Nephron (organoid): ENCODE measurements around the gene XRCC6.
"Not testable (repeated sequence)": the region's sequence is repeated elsewhere in the genome, so short reads cannot be mapped to it uniquely, and the experiment has no call there.

Source experiments
- H3K27ac Mint-ChIP-seq, 3 experiments: 2 replicates each; pipeline ENCODE4 v1.8.0; 2020; ENCODE audit warnings: mixed read lengths in 3 of 3, mild to moderate bottlenecking in 2 of 3, moderate library complexity in 1 of 3
- H3K27me3 Mint-ChIP-seq: 2 replicates; pipeline ENCODE4 v1.8.0; 2021; ENCODE audit warnings: low read depth, mild to moderate bottlenecking, moderate library complexity, mixed read lengths
- H3K36me3 Mint-ChIP-seq: 2 replicates; pipeline ENCODE4 v1.8.0; 2020; ENCODE audit warnings: low read depth, mixed read lengths
- H3K4me1 Mint-ChIP-seq: 2 replicates; pipeline ENCODE4 v1.8.0; 2020; ENCODE audit warnings: mixed read lengths
- H3K4me3 Mint-ChIP-seq, 3 experiments: 2 replicates each; pipeline ENCODE4 v1.8.0; 2020; ENCODE audit warnings: mild to moderate bottlenecking in 3 of 3, mixed read lengths in 3 of 3, moderate library complexity in 2 of 3
- H3K9me3 Mint-ChIP-seq: 2 replicates; pipeline ENCODE4 v1.8.0; 2020; ENCODE audit warnings: mixed read lengths
- CTCF ChIP-seq, 3 experiments: fragments of 200-600 bp; sonication (generic); IDR thresholded peaks; one replicate each; pipeline ENCODE4 v1.5.0; 2021; ENCODE audit warnings: antibody characterized with exemption in 3 of 3; ENCODE audit not compliant: unreplicated experiment in 3 of 3

Gene XRCC6

DNA sequence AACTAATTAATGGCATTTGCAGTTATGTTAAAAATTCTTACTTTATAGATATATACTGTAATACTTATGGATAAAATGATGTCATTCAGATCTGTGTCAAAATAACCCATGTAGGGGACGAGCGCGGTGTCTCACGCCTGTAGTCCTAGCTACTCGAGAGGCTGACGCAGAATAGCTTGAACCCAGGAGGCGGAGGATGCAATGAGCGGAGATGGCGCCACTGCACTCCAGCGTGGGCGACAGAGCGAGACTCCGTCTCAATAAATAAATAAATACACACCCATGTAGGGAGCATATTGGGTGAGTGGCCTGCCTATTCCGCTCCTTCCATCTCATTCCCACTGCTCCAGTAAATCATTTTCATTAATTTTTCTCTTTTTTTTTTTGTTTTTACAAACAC is 60.5 kb downstream of the XRCC6 start:
- Mint-ChIP-seq H3K9me3 (no peaks in the 10 kb centered on the region), H3K4me1 (peaks cover 4% of the 10 kb centered on the region), H3K36me3 (peaks cover 30% of the 10 kb centered on the region), H3K27me3 (no peaks in the 10 kb centered on the region), H3K27ac (peak overlapping the region in 1 of 3 experiments; percentile 46), H3K4me3 (peak overlapping the region; percentile 98 to 100 (median 100))
- TF ChIP-seq CTCF (IDR thresholded peaks at IDR 0.05; ENCODE audit: unreplicated experiment in 3 of 3): no peak

DNA sequence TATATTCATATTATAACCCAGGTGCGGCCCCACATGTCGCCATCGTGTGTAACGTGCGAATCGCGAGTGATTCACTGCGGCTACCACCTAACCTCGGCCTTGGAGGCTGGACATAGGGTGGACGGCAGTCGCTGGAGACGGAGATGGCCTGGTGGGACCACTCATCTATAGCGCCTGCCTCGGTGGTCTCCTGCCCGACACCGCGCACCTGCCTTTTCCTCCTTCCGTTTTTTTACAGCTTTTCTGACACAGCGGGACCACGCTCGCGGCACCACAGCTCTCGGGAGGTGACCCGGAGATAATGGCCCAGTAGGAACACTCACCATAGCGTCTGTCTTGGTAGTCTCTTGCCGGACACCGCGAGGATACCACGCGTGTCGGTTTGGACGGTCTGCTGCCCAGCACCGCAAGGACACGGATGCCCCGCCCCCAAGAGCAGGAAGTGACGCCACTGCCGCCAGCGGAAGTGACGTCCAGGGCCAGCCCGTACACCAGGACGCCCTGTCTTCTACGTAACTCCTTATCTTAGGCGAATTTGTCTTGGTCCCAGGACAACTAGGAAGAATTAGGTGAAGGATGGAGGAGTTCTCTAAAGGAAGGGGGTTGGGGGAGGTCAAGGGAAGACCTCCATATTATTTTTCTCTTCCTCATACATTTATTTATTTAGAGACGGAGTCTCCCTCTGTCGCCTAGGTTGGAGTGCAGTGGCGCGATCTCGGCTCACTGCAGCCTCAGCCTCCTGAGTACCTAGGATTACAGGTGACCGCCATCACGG is 61.1 kb downstream of the XRCC6 start:
- no peak for TF ChIP-seq CTCF (IDR thresholded peaks at IDR 0.05; ENCODE audit: unreplicated experiment in 3 of 3)
- Mint-ChIP-seq H3K4me1 (peaks cover 5% of the 10 kb centered on the region), H3K27me3 (no peaks in the 10 kb centered on the region), H3K36me3 (peaks cover 30% of the 10 kb centered on the region), H3K9me3 (no peaks in the 10 kb centered on the region), H3K27ac (peak overlapping the region; percentile 80 to 98 (median 96)), H3K4me3 (peak overlapping the region; percentile 98 to 100 (median 100))

DNA sequence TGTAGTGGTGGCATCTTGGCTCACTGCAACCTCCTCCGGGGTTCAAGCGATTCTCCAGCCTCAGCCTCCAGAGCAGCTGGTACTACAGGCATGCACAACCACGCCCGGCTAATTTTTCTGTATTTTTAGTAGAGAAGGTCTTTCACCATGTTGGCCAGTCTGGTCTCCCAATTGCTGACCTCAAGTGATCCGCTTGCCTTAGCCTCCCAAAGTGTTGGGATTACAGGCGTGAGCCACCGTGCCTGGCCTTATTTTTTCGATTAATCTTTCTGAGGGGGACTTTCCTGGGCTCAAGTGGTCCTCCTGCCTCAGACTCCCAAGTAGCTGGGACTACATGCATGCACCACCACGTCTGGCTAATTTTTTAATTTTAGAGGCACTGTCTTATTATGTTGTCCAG is 62.0 kb downstream of the XRCC6 start:
- peak overlapping the region; percentile 98 to 100 (median 100) for H3K4me3 Mint-ChIP-seq
- H3K36me3 Mint-ChIP-seq: peaks cover 25% of the 10 kb centered on the region
- TF ChIP-seq CTCF (IDR thresholded peaks at IDR 0.05; ENCODE audit: unreplicated experiment in 3 of 3): no peak
- no peaks in the 10 kb centered on the region for H3K27me3 Mint-ChIP-seq
- peak overlapping the region in 1 of 3 experiments; percentile 96 for H3K27ac Mint-ChIP-seq
- peaks cover 13% of the 10 kb centered on the region for H3K4me1 Mint-ChIP-seq
- no peaks in the 10 kb centered on the region for H3K9me3 Mint-ChIP-seq

GRCh38 chr22:41683616-41684015 is 62.5 kb downstream of the XRCC6 start:
- Mint-ChIP-seq H3K27ac (peak overlapping the region in 1 of 3 experiments; percentile 96), H3K36me3 (peaks cover 20% of the 10 kb centered on the region), H3K4me1 (peaks cover 16% of the 10 kb centered on the region), H3K4me3 (peak overlapping the region; percentile 98 to 100 (median 100)), H3K27me3 (no peaks in the 10 kb centered on the region), H3K9me3 (no peaks in the 10 kb centered on the region)
- TF ChIP-seq CTCF (IDR thresholded peaks at IDR 0.05; ENCODE audit: unreplicated experiment in 3 of 3): no peak

DNA sequence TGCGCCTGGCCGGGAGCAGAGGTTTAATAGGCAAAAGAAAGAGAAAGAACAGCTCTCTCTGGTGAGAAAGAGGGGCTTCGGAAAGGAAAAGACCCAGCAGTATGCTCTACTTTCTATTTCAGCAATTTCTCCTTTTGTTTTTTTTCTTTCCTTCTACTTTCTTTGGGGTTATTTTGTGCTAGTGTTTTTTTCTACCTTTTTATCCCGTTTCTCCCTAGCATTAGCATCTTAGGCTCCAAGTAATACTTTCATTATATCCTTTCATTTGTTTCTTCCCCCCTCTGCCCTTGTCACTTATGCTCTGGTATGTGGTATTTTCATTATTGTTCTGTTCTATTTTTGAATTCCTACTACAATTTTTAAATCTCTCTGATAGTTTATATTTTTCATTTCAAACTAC is 63.1 kb downstream of the XRCC6 start:
- Mint-ChIP-seq H3K27me3 (no peaks in the 10 kb centered on the region), H3K27ac (no peak overlapping the region), H3K36me3 (peaks cover 18% of the 10 kb centered on the region), H3K4me1 (peaks cover 20% of the 10 kb centered on the region), H3K9me3 (no peaks in the 10 kb centered on the region), H3K4me3 (peak overlapping the region; percentile 63 to 68 (median 67))
- TF ChIP-seq CTCF (IDR thresholded peaks at IDR 0.05; ENCODE audit: unreplicated experiment in 3 of 3): no peak

DNA sequence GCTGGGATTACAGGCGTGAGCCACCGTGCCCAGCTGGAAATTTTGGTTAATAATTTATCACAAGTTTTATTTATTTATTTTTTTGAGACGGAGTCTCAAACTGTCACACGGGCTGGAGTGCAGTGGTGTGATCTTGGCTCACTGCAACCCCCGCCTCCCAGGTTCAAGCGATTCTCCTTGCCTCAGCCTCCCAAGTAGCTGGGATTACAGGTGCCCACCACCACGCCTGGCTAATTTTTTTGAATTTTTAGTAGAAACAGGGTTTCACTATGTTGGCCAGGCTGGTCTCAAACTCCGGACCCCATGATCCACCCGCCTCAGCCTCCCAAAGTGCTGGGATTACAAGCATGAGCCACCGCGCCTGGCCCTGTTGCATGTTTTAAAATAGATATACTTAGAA is 65.8 kb downstream of the XRCC6 start:
- H3K27me3 Mint-ChIP-seq, H3K36me3 Mint-ChIP-seq: not testable (repeated sequence)
- peaks cover 24% of the 10 kb centered on the region for H3K4me1 Mint-ChIP-seq

More for the DNA sequence above, 65.8 kb downstream of the XRCC6 start:
- not testable (repeated sequence) for H3K9me3 Mint-ChIP-seq, H3K27ac Mint-ChIP-seq
- peak overlapping the region; percentile 96 to 98 (median 97) for H3K4me3 Mint-ChIP-seq
